AG04450 (cell line): Measurements from ENCODE around the gene NFIX. TPM values are rescaled to one million over a fixed set of nuclear protein-coding genes. Genes with fewer than 3 reads are reported as not detected.

Source experiments
- CTCF ChIA-PET: fragments of 300-600, 350-600 bp; formaldehyde crosslinking; extraction: SDS; loops from one replicate; lab custom pipeline; 2022; ENCODE audit warnings: antibody characterized with exemption, inconsistent platforms; lab: Charles Lee
- POLR2A ChIA-PET: fragments of 350-600 bp; formaldehyde crosslinking; extraction: SDS; loops from one replicate; lab custom pipeline; 2021; ENCODE audit warnings: antibody characterized with exemption, inconsistent platforms; lab: Yijun Ruan, JAX
- DNase-seq: peaks from one replicate; pipeline ENCODE4 v3.0.0-alpha.2; 2011; ENCODE audit warnings: low read depth, low spot score
- H3K27ac ChIP-seq: one replicate; pipeline ENCODE4 v1.5.1; 2012; ENCODE audit warnings: low read depth, low read length, control low read depth
- H3K27me3 ChIP-seq: one replicate; pipeline ENCODE4 v1.6.0; 2012; ENCODE audit warnings: low read length; ENCODE audit not compliant: control insufficient read depth, insufficient read depth
- H3K4me3 ChIP-seq: 2 replicates; pipeline ENCODE4 v1.5.1; 2011; ENCODE audit warnings: mild to moderate bottlenecking, low read depth, low read length, control low read depth
- H3K9me3 ChIP-seq: 2 replicates; pipeline ENCODE4 v1.5.1; 2012; ENCODE audit warnings: low read length; ENCODE audit not compliant: control insufficient read depth, insufficient read depth
- CTCF ChIP-seq: IDR thresholded peaks from 2 replicates; pipeline ENCODE4 v1.5.1; 2011; ENCODE audit warnings: low read depth, low read length, control low read depth, inconsistent platforms
- polyA plus RNA-seq: library from polyadenylated mRNA; depleted of rRNA; stranded (reverse); fragments of >200 nt; gene quantifications from 2 replicates; pipeline ENCODE4 v1.2.3, GENCODE V29; 2011

The NFIX gene
- polyA plus RNA-seq, 1 experiment, result 15.1 TPM

DNA sequence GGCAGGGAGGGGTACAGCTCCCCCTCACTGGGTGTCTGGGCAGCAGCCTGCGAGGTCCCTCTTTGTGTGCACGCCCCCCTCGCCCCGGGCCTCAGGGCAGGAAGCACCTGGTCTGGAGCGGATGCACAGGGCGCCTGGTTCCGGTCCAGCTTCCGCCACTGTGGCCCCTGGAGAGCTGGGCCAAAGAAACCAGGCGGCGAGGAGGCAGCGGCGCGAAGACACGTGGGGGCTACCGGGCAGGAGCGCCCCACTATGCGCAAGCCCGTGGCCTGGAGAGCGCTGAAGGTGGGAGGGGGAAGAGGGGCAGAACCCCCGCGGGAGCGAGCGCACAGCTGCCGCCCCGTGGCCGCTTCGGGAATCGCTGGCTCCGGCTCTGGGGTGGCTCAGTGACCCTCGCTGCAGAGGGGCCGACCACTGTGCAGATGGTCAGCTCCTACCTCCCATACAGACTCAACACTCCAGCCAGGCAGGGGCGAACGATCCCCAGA lies 109.1 kb downstream of the NFIX start:
- ChIA-PET CTCF (interaction anchor here (1.0 to 2.1 kb wide), 4 partner anchors 13 to 139 kb away, joined by 4 to 12 read pairs (median 8); no protein-coding TSS in a partner anchor), POLR2A (no interaction called here)
- peaks cover 2% of the 10 kb centered on the region; the same call in 1 of the 2 replicates for H3K9me3 ChIP-seq
- H3K27ac ChIP-seq, result no peak overlapping the region
- peak; percentile 67 for TF ChIP-seq CTCF
- H3K27me3 ChIP-seq, result no peaks in the 10 kb centered on the region
- H3K4me3 ChIP-seq, result no peak overlapping the region
- DNase-seq, result no peak

- no peak for DNase-seq
- Histone ChIP-seq H3K27me3 (no peaks in the 10 kb centered on the region), H3K9me3 (peaks cover 2% of the 10 kb centered on the region; the same call in 1 of the 2 replicates), H3K27ac (no peak overlapping the region), H3K4me3 (no peak overlapping the region)
- TF ChIP-seq CTCF, result no peak
- CTCF ChIA-PET, result interaction anchor here (0.7 to 2.1 kb wide), 5 partner anchors 14 to 140 kb away, joined by 4 to 12 read pairs (median 4); no protein-coding TSS in a partner anchor
- POLR2A ChIA-PET, result interaction anchor here (0.5 to 0.6 kb wide), 2 partner anchors 14 to 159 kb away, joined by 3 to 5 read pairs; no protein-coding TSS in a partner anchor
These were observed 109.8 kb downstream of the NFIX start for GRCh38 chr19:13104848-13105711.

DNA sequence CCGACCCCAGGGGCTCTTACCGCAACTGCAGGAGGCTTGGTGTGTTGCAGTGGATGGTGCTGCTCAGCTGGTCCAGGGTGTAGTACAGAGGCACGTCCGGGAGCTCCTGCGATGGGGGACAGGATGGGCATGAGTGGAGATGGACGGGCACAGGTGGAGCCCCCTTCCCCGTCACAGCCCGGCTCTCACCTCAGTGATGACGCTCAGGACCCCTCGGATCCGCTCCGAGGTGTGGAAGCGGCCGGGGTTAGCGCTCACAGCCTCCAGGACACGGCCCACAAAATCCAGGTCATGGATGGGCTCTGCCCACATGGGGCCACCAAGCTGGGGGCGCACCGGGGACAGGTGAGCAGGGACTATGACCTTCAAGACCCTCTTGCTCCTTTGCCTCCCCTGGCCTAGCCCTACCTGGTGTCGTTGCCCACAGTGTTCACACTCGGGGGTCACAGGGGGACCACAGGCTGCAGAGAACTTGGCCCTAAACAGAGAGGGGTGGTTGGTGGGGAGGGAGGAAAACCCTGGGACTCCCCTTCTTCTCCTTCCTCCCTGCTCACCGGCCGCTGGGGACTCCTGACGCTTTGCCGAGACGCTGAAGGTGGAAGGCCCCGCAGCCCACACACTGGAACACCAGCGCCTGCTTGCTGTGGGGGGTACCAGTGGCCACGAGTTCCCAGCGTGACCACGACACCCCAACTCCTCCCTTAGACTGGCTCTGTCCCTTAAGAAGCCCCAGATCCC lies 114.3 kb downstream of the NFIX start:
- no peaks in the 10 kb centered on the region for H3K9me3 ChIP-seq
- no peak for TF ChIP-seq CTCF
- POLR2A ChIA-PET, result interaction anchor here (0.7 kb wide), 1 partner anchor 17 kb away, joined by 7 read pairs; no protein-coding TSS in a partner anchor

DNA sequence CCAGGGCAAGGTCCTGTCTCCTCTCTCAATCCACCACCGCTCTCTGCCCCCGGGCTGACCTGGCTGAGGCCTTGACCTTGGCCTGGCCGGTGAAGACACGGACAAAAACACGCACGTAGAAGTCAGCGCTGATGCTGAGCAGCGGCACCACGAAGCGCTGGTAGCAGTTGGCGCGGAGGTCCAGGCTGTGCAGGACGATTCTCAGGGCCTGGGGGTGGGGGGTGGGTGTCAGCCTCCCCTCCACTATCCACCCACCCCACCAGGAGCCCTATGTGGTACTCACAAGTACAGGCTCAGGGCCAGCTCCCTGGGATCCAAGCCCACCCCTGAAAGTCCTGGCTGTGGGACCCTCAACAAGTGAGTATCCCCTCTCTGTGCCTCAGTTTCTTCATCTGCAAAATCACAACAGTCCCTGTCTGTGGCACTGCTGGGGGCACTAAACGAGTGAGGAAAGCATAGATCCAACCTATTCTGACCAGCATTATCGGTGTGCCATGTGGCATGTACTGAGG lies 114.9 kb downstream of the NFIX start:
- TF ChIP-seq CTCF, result no peak
- no peaks in the 10 kb centered on the region for H3K27me3 ChIP-seq
- ChIA-PET CTCF (interaction anchor here (0.6 to 1.2 kb wide), 2 partner anchors 133 to 478 kb away, joined by 3 to 5 read pairs; no protein-coding TSS in a partner anchor), POLR2A (no interaction called here)
- no peak overlapping the region for H3K4me3 ChIP-seq
- no peak for DNase-seq
- H3K27ac ChIP-seq, result no peak overlapping the region
- H3K9me3 ChIP-seq, result no peaks in the 10 kb centered on the region

More for the DNA sequence above, 114.3 kb downstream of the NFIX start:
- Histone ChIP-seq H3K27me3 (no peaks in the 10 kb centered on the region), H3K27ac (no peak overlapping the region), H3K4me3 (no peak overlapping the region)
- no peak for DNase-seq
- CTCF ChIA-PET, result interaction anchor here (0.7 to 1.6 kb wide), 4 partner anchors 42 to 144 kb away, joined by 3 to 8 read pairs (median 6); no protein-coding TSS in a partner anchor
